GM18507 (cell line): ENCODE results near the gene AKAIN1.

Experiments
- DNase-seq: peaks from one replicate; pipeline ENCODE4 v3.0.0; 2011; ENCODE audit warnings: low read depth; ENCODE audit not compliant: insufficient read length; ENCODE audit errors: extremely low spot score
- FAIRE-seq: peaks from 2 replicates; lab custom pipeline; 2011; peaks lifted over from hg19 to GRCh38; lab: Jason Lieb, UNC

Gene AKAIN1

DNA sequence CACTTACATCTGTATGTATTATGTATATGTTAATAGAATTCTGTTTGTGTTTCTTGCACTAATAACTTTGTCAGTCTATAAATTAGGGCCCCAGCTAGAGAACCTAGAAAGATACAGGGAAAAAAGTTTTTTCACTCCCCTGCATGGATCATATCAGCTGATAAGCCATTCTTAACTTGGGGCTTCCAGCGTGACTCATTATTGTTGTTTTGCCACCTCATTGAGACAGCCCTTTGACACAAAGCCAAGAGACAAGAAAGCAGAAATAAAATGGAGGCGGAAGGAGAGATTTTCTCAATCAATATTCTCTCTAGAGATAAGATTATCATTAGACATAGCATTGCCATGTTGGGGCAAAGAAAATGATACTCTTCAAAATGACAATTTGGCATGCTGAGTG is 93.4 kb downstream of the AKAIN1 start:
- DNase-seq (no peak), FAIRE-seq (no peak)

GRCh38 chr18:5103286-5103685 is 93.8 kb downstream of the AKAIN1 start:
- DNase-seq (no peak), FAIRE-seq (no peak)

GRCh38 chr18:5097116-5097703 is 99.8 kb downstream of the AKAIN1 start:
- DNase-seq (no peak), FAIRE-seq (no peak)

- FAIRE-seq (no peak), DNase-seq (no peak)
Observed at GRCh38 chr18:5095239-5095638, 101.8 kb downstream of the AKAIN1 start.

DNA sequence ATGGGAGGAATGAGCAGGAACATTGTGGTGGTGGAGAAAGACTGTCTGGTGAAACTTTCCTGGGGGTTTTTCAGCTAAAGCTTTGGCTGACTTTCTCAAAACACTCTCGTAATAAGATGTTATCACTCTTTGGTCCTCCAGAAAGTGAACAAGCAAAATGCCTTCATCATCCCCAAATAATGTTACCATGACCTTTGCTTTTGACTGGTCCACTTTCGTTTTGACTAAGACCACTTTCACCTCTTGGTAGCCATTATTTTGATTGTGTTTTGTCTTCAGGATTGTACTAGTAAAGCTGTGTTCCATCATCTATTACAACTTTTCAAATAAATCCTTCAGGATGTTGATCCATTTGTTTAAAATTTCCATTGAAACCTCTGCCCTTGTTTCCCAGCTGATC is 103.2 kb downstream of the AKAIN1 start:
- FAIRE-seq = no peak
- DNase-seq = no peak
